Nephron progenitor cell (in vitro differentiated cells): Measurements from ENCODE around the gene ADRM1.

Experiments used
- DNase-seq: peaks from one replicate; pipeline ENCODE4 v3.0.0; 2021
- H3K27ac Mint-ChIP-seq: 2 replicates; pipeline ENCODE4 v1.8.0; 2021; ENCODE audit warnings: mild to moderate bottlenecking, moderate library complexity, mixed read lengths
- H3K27me3 Mint-ChIP-seq: 2 replicates; pipeline ENCODE4 v1.8.0; 2021; ENCODE audit warnings: mild to moderate bottlenecking, low read depth, mixed read lengths; ENCODE audit not compliant: poor library complexity
- H3K36me3 Mint-ChIP-seq: 2 replicates; pipeline ENCODE4 v1.8.0; 2021; ENCODE audit warnings: low read depth, mixed read lengths
- H3K4me1 Mint-ChIP-seq: 2 replicates; pipeline ENCODE4 v1.8.0; 2021; ENCODE audit warnings: mixed read lengths
- H3K4me3 Mint-ChIP-seq: 2 replicates; pipeline ENCODE4 v1.8.0; 2021; ENCODE audit warnings: mild to moderate bottlenecking, moderate library complexity, mixed read lengths
- H3K9me3 Mint-ChIP-seq: 2 replicates; pipeline ENCODE4 v1.8.0; 2021; ENCODE audit warnings: mild to moderate bottlenecking, moderate library complexity, mixed read lengths
- CTCF ChIP-seq: fragments of 200-600 bp; sonication (generic); IDR thresholded peaks from 2 replicates; pipeline ENCODE4 v1.5.0; 2021; ENCODE audit warnings: antibody characterized with exemption

ADRM1 gene

DNA sequence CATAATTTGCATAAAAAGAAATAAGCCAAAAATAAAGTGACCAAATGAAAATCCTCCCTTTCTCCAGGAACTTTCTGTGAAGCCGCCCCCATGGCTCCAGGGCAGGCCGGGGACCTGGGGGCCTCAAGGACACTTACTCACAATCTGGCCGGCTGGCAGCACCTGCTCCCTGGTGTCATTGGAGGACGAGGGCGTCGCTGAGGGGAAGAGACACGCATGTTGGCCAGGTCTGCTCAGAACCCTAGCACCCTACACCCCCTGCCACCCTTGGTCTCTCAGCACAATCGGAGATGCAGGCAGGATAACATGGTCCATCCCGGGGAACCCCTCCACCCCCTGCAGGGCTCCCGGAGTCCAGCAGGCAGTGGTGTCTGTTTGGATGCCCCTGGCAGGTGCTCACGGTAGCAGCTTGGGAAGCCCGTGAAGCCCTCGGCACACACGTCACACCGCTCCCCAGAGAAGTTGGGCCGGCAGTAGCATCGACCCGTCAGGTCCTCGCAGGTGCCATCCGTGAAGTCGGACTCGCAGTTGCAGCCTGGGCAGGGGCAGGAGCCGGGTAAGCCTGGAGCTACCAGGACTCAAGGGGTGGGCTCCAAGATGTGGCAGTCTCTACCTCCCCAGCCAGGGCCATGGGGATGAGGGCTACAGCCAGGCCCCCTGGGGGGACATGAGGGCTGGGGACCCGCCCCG, 43.0 kb downstream of the ADRM1 start:
- H3K27me3 Mint-ChIP-seq = no peaks in the 10 kb centered on the region
- peaks cover 22% of the 10 kb centered on the region for H3K9me3 Mint-ChIP-seq
- no peak for DNase-seq
- no peaks in the 10 kb centered on the region for H3K4me1 Mint-ChIP-seq
- no peak for TF ChIP-seq CTCF
- no peak overlapping the region for H3K4me3 Mint-ChIP-seq
- peak overlapping the region; percentile 79 for H3K27ac Mint-ChIP-seq
- H3K36me3 Mint-ChIP-seq = peaks cover 73% of the 10 kb centered on the region

GRCh38 chr20:62346398-62347150, 43.8 kb downstream of the ADRM1 start:
- Mint-ChIP-seq H3K36me3 (peaks cover 66% of the 10 kb centered on the region), H3K9me3 (peaks cover 22% of the 10 kb centered on the region), H3K27ac (no peak overlapping the region), H3K4me1 (no peaks in the 10 kb centered on the region), H3K4me3 (no peak overlapping the region), H3K27me3 (no peaks in the 10 kb centered on the region)
- no peak for DNase-seq
- no peak for TF ChIP-seq CTCF

GRCh38 chr20:62347151-62347404, 44.3 kb downstream of the ADRM1 start:
- no peak for DNase-seq
- no peak overlapping the region for H3K27ac Mint-ChIP-seq
- H3K4me1 Mint-ChIP-seq = no peaks in the 10 kb centered on the region
- peaks cover 22% of the 10 kb centered on the region for H3K9me3 Mint-ChIP-seq
- TF ChIP-seq CTCF = no peak
- no peaks in the 10 kb centered on the region for H3K27me3 Mint-ChIP-seq
- peaks cover 60% of the 10 kb centered on the region for H3K36me3 Mint-ChIP-seq
- H3K4me3 Mint-ChIP-seq = no peak overlapping the region

DNA sequence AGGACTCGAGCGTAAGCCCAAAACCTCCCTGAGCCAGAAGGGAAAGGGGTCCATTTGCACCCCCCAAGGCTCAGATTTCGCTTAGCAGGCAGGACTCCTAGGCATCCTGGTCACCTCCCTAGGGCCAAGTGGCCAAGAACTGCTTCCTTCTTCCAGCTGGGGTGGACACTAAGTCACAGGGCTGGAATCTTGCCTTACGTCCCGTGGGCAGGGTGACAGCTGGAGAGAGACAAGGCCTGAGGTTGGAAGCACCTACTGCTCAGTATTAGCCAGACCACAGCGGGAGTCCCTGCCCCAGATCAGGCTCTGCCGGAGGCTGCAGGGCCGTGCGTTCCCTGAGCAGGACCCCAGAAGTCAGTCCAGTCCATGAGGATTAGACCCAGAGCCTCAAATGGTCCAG, 44.6 kb downstream of the ADRM1 start:
- Mint-ChIP-seq H3K36me3 (peaks cover 58% of the 10 kb centered on the region), H3K4me1 (no peaks in the 10 kb centered on the region), H3K27me3 (no peaks in the 10 kb centered on the region), H3K4me3 (no peak overlapping the region), H3K27ac (no peak overlapping the region), H3K9me3 (peaks cover 22% of the 10 kb centered on the region)
- no peak for TF ChIP-seq CTCF
- no peak for DNase-seq

GRCh38 chr20:62348604-62349003, 45.8 kb downstream of the ADRM1 start:
- Mint-ChIP-seq H3K27ac (no peak overlapping the region), H3K4me3 (no peak overlapping the region), H3K27me3 (no peaks in the 10 kb centered on the region), H3K9me3 (peaks cover 22% of the 10 kb centered on the region), H3K36me3 (peaks cover 48% of the 10 kb centered on the region), H3K4me1 (no peaks in the 10 kb centered on the region)
- no peak for DNase-seq
- no peak for TF ChIP-seq CTCF
